ENCODE measurements around the gene ATP8B3.

- TF ChIP-seq POLR2AphosphoS5 (IDR thresholded peaks at IDR 0.05; ENCODE audit: low read depth, low read length) (no peak), SIN3A (IDR thresholded peaks at IDR 0.05; ENCODE audit: borderline replicate concordance, insufficient read depth, low read length) (no peak), REST (IDR thresholded peaks at IDR 0.05; ENCODE audit: insufficient read depth in 1 of 2, low read depth in 2 of 2, low read length in 2 of 2) (no peak), TAF1 (IDR thresholded peaks at IDR 0.05; ENCODE audit: borderline replicate concordance, insufficient read depth, low read length) (no peak)
Observed at GRCh38 chr19:1754018-1754635, 57.9 kb downstream of the ATP8B3 start.
